Naive thymus-derived CD4-positive, alpha-beta T cell (primary cell): ENCODE results near the gene LRG1. TPM values are rescaled to one million over a fixed set of nuclear protein-coding genes. Genes with fewer than 3 reads are reported as not detected.
A peak's percentile ranks its signal among the peaks of the same experiment; 100 is the strongest.

Experiments
- ATAC-seq: fragments of 150-1000 bp; cut with Tn5 transposase; 2 replicates; pipeline ENCODE4 v1.10.0; 2021; ENCODE audit warnings: mild to moderate bottlenecking, moderate library complexity
- CTCF ChIA-PET: fragments of 350-600 bp; sonication (Branson Sonifier 250); formaldehyde crosslinking; loops from one replicate; lab custom pipeline; 2021; ENCODE audit warnings: antibody characterized with exemption; lab: Charles Lee
- POLR2A ChIA-PET: fragments of 350-600 bp; sonication (Branson Sonifier 250); formaldehyde crosslinking; loops from one replicate; lab custom pipeline; 2021; ENCODE audit warnings: antibody characterized with exemption, inconsistent platforms; lab: Charles Lee
- DNase-seq, 9 donors: peaks; one replicate each; pipeline versions ENCODE4 v3.0.0 to v3.0.0-alpha.2; 2020 to 2022; ENCODE audit warnings: mixed read lengths in 1 of 9
- H3K27ac ChIP-seq: one replicate; pipeline ENCODE4 v1.7.0; 2013; ENCODE audit warnings: mild to moderate bottlenecking, low read depth, low read length, moderate library complexity
- H3K27me3 ChIP-seq, 2 donors: one replicate each; pipeline ENCODE4 v1.7.0; 2013; ENCODE audit warnings: low read length in 2 of 2, mild to moderate bottlenecking in 2 of 2, moderate library complexity in 2 of 2; ENCODE audit not compliant: control insufficient read depth in 2 of 2, insufficient read depth in 2 of 2
- H3K36me3 ChIP-seq, 3 experiments: 1 replicate in 2 of 3; 2 replicates in 1 of 3; pipeline ENCODE4 v1.7.0; 2013; ENCODE audit warnings: low read length in 3 of 3, mild to moderate bottlenecking in 3 of 3, moderate library complexity in 1 of 3; ENCODE audit not compliant: insufficient read depth in 3 of 3, control insufficient read depth in 2 of 3
- H3K4me1 ChIP-seq, 2 donors: one replicate each; pipeline ENCODE4 v1.7.0; 2013; ENCODE audit warnings: low read length in 2 of 2, mild to moderate bottlenecking in 2 of 2, moderate library complexity in 1 of 2; ENCODE audit not compliant: control insufficient read depth in 2 of 2, insufficient read depth in 2 of 2
- H3K4me3 ChIP-seq: 2 replicates; pipeline ENCODE4 v1.7.0; 2013; ENCODE audit warnings: mild to moderate bottlenecking, low read length
- H3K9me3 ChIP-seq, 3 experiments: 1 replicate in 2 of 3; 2 replicates in 1 of 3; pipeline ENCODE4 v1.7.0; 2013; ENCODE audit warnings: low read length in 3 of 3; ENCODE audit not compliant: control insufficient read depth in 2 of 3
- H3K27ac Mint-ChIP-seq, 9 donors: one replicate each; pipeline ENCODE4 v1.8.0; 2020 to 2022; ENCODE audit warnings: mixed read lengths in 9 of 9, mild to moderate bottlenecking in 8 of 9, moderate library complexity in 5 of 9, inconsistent platforms in 2 of 9
- H3K27me3 Mint-ChIP-seq, 5 donors: one replicate each; pipeline ENCODE4 v1.8.0; 2021 to 2022; ENCODE audit warnings: mixed read lengths in 5 of 5, mild to moderate bottlenecking in 1 of 5
- H3K36me3 Mint-ChIP-seq, 5 donors: one replicate each; pipeline ENCODE4 v1.8.0; 2020 to 2022; ENCODE audit warnings: mixed read lengths in 5 of 5, mild to moderate bottlenecking in 3 of 5, inconsistent platforms in 1 of 5
- H3K4me1 Mint-ChIP-seq, 7 donors: one replicate each; pipeline ENCODE4 v1.8.0; 2020 to 2022; ENCODE audit warnings: mixed read lengths in 7 of 7, mild to moderate bottlenecking in 3 of 7, inconsistent platforms in 1 of 7
- H3K4me3 Mint-ChIP-seq, 10 donors: one replicate each; pipeline ENCODE4 v1.8.0; 2020 to 2022; ENCODE audit warnings: mild to moderate bottlenecking in 10 of 10, mixed read lengths in 10 of 10, moderate library complexity in 6 of 10, inconsistent platforms in 2 of 10
- H3K9me3 Mint-ChIP-seq, 11 donors: one replicate each; pipeline ENCODE4 v1.8.0; 2020 to 2022; ENCODE audit warnings: mixed read lengths in 11 of 11, mild to moderate bottlenecking in 4 of 11, inconsistent platforms in 1 of 11, moderate library complexity in 1 of 11
- intact Hi-C, 2 donors: fragments of 100-400 bp; cut with micrococcal nuclease; formaldehyde crosslinking; loops; one replicate each; pipeline ENCODE4 v1.15.1; 2023
- polyA plus RNA-seq, 2 donors: library from polyadenylated mRNA; unstranded; fragments of 300-500 nt; fragmentation: Illumina TruSeq; gene quantifications; one replicate each; pipeline ENCODE4 v1.2.3, GENCODE V29; 2021
- total RNA-seq, 6 experiments: library from RNA in 5 of 6; stranded (reverse) in 5 of 6; gene quantifications; 1 replicate in 5 of 6; 2 replicates in 1 of 6; pipeline ENCODE4 v1.2.3 and lab custom pipeline; 2021 to 2026

LRG1 gene
- total and polyA plus RNA-seq, 7 experiments from 2014 or later = 0.06 to 1.6 (median 0.50) TPM; not detected in 3

GRCh38 chr19:4488496-4488895 lies 51.3 kb downstream of the LRG1 start:
- no peak overlapping the region for H3K4me3 ChIP-seq
- ATAC-seq (no peak), DNase-seq (no peak)
- H3K27me3 ChIP-seq = no peaks in the 10 kb centered on the region
- no peak overlapping the region for H3K4me3 Mint-ChIP-seq
- no peak overlapping the region for H3K27ac Mint-ChIP-seq
- no peaks in the 10 kb centered on the region for H3K9me3 Mint-ChIP-seq
- peaks cover 0 to 47% (median 0%) of the 10 kb centered on the region in 3 experiments for H3K36me3 ChIP-seq
- peaks cover 0 to 3% (median 0%) of the 10 kb centered on the region in 7 donors for H3K4me1 Mint-ChIP-seq
- H3K9me3 ChIP-seq = no peaks in the 10 kb centered on the region
- intact Hi-C loops = no loop called here
- ChIA-PET CTCF (no interaction called here), POLR2A (no interaction called here)
- no peaks in the 10 kb centered on the region for H3K4me1 ChIP-seq
- H3K27ac ChIP-seq = no peak overlapping the region
- H3K36me3 Mint-ChIP-seq = peaks cover 0 to 26% (median 12%) of the 10 kb centered on the region in 5 donors
- no peaks in the 10 kb centered on the region for H3K27me3 Mint-ChIP-seq

DNA sequence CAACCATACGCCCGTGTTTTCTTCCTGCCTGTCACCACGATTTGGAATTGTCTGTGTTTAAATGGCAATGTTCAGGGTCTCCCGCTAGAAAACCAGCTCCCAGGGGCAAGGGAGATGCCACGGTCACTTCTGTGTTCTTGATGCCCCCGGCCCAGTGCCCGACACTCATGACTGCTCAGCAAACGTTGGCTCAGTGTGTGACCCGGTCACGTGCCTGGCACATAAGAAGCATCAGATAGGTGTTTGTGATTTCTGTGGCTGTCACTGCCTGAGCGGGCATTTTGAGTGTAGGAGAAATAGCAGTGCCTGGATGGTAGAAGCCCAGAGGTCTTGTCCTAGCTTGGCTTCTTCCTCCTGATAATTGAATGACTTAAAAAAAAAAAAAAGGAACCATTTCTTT lies 52.3 kb downstream of the LRG1 start:
- Histone ChIP-seq H3K9me3 (no peaks in the 10 kb centered on the region), H3K27ac (no peak overlapping the region), H3K27me3 (no peaks in the 10 kb centered on the region), H3K36me3 (peaks cover 0 to 44% (median 0%) of the 10 kb centered on the region in 3 experiments), H3K4me1 (no peaks in the 10 kb centered on the region), H3K4me3 (no peak overlapping the region)
- Mint-ChIP-seq H3K36me3 (peaks cover 0 to 29% (median 12%) of the 10 kb centered on the region in 5 donors), H3K27me3 (no peaks in the 10 kb centered on the region), H3K4me3 (no peak overlapping the region), H3K4me1 (peaks cover 0 to 3% (median 0%) of the 10 kb centered on the region in 7 donors), H3K9me3 (no peaks in the 10 kb centered on the region), H3K27ac (peak overlapping the region in 1 of 9 donors; percentile 1)
- intact Hi-C loops = no loop called here
- ATAC-seq (no peak), DNase-seq (no peak)
- ChIA-PET POLR2A (no interaction called here), CTCF (no interaction called here)

Other genes starting within 250 kb of the LRG1 start
- gene TMIGD2, start 237.6 kb downstream of the LRG1 start, total RNA-seq = 10 to 100 TPM; 22.3 to 50.5 (median 40.0) TPM
- 100 to 1,000 TPM in 1 of 2 donors, 10 to 100 TPM in 1; 99.4 to 107 TPM for gene TMIGD2, start 237.6 kb downstream of the LRG1 start, polyA plus RNA-seq
- gene FSD1, start 235.4 kb downstream of the LRG1 start, total RNA-seq = 10 to 100 TPM in 1 of 5 experiments, 1 to 10 TPM in 4; 1.8 to 18.9 (median 3.4) TPM
- gene FSD1, start 235.4 kb downstream of the LRG1 start, polyA plus RNA-seq = 1 to 10 TPM in 1 of 2 donors, under 1 TPM in 1; 0.95 to 2.0 TPM
- gene STAP2, start 201.2 kb downstream of the LRG1 start, total RNA-seq = 10 to 100 TPM in 1 of 5 experiments, 1 to 10 TPM in 4; 2.6 to 11.8 (median 4.5) TPM
- 1 to 10 TPM; 2.4 to 4.9 TPM for gene STAP2, start 201.2 kb downstream of the LRG1 start, polyA plus RNA-seq
- 10 to 100 TPM in 4 of 5 experiments, 1 to 10 TPM in 1; 9.5 to 24.4 (median 20.0) TPM for gene MPND, start 196.5 kb downstream of the LRG1 start, total RNA-seq
- 1 to 10 TPM; 4.0 to 6.7 TPM for gene MPND, start 196.5 kb downstream of the LRG1 start, polyA plus RNA-seq
- 10 to 100 TPM; 37.1 to 77.0 (median 38.6) TPM for gene SH3GL1, start 139.5 kb downstream of the LRG1 start, total RNA-seq
- 10 to 100 TPM; 11.9 to 22.8 TPM for gene SH3GL1, start 139.5 kb downstream of the LRG1 start, polyA plus RNA-seq
- gene CHAF1A, start 137.4 kb downstream of the LRG1 start, total RNA-seq = 10 to 100 TPM; 10.1 to 71.2 (median 14.1) TPM
- gene CHAF1A, start 137.4 kb downstream of the LRG1 start, polyA plus RNA-seq = 1 to 10 TPM; 3.2 to 5.5 TPM
- 10 to 100 TPM; 49.2 to 68.6 (median 53.1) TPM for gene UBXN6, start 82.2 kb downstream of the LRG1 start, total RNA-seq
- 1 to 10 TPM; 5.4 to 7.9 TPM for gene UBXN6, start 82.2 kb downstream of the LRG1 start, polyA plus RNA-seq
- gene HDGFL2, start 67.7 kb downstream of the LRG1 start, total RNA-seq = 10 to 100 TPM; 25.9 to 64.6 (median 34.6) TPM
- gene HDGFL2, start 67.7 kb downstream of the LRG1 start, polyA plus RNA-seq = 10 to 100 TPM; 14.0 to 31.5 TPM
- gene PLIN4, start 21.6 kb downstream of the LRG1 start, total RNA-seq = under 1 TPM in 3 of 5 experiments, not detected in 2; 0.11 to 0.24 (median 0.16) TPM
- gene PLIN4, start 21.6 kb downstream of the LRG1 start, polyA plus RNA-seq = under 1 TPM; 0.08 to 0.11 TPM
- gene PLIN5, start 4.8 kb downstream of the LRG1 start, total RNA-seq = 1 to 10 TPM in 3 of 5 experiments, under 1 TPM in 1, not detected in 1; 0.24 to 1.9 (median 1.8) TPM
- gene PLIN5, start 4.8 kb downstream of the LRG1 start, polyA plus RNA-seq = under 1 TPM; 0.34 to 0.55 TPM
- 1 to 10 TPM in 3 of 5 experiments, under 1 TPM in 2; 0.22 to 2.4 (median 2.1) TPM for gene SEMA6B, start 19.6 kb upstream of the LRG1 start, total RNA-seq
- gene SEMA6B, start 19.6 kb upstream of the LRG1 start, polyA plus RNA-seq = not detected
- gene TNFAIP8L1, start 99.5 kb upstream of the LRG1 start, total RNA-seq = 10 to 100 TPM; 11.2 to 22.4 (median 20.6) TPM
- 10 to 100 TPM in 1 of 2 donors, 1 to 10 TPM in 1; 8.0 to 20.5 TPM for gene TNFAIP8L1, start 99.5 kb upstream of the LRG1 start, polyA plus RNA-seq
- 10 to 100 TPM; 28.1 to 81.0 (median 32.1) TPM for gene MYDGF, start 130.3 kb upstream of the LRG1 start, total RNA-seq
- 100 to 1,000 TPM; 101 to 105 TPM for gene MYDGF, start 130.3 kb upstream of the LRG1 start, polyA plus RNA-seq
- gene DPP9, start 183.8 kb upstream of the LRG1 start, total RNA-seq = 10 to 100 TPM; 71.2 to 90.7 (median 81.4) TPM
- gene DPP9, start 183.8 kb upstream of the LRG1 start, polyA plus RNA-seq = 10 to 100 TPM; 16.4 to 32.9 TPM